Lower leg skin (tissue), 4 donors: Measurements from ENCODE around the gene ABHD17A. TPM values are rescaled to one million over a fixed set of nuclear protein-coding genes. Genes with fewer than 3 reads are reported as not detected.
A peak's percentile ranks its signal among the peaks of the same experiment; 100 is the strongest.

ENCODE experiments used
- DNase-seq, 2 donors: peaks; one replicate each; pipeline ENCODE4 v3.0.0-alpha.2; 2019; ENCODE audit warnings: low spot score in 2 of 2
- H3K4me3 ChIP-seq: fragments of 200-600 bp; sonication (generic); 2 replicates; pipeline ENCODE4 v1.5.1; 2017; ENCODE audit warnings: mild to moderate bottlenecking, low read depth; ENCODE audit not compliant: poor library complexity, severe bottlenecking
- POLR2A ChIP-seq, 2 donors: fragments of 450-650 bp; IDR thresholded peaks; one replicate each; pipeline ENCODE4 v1.6.1; 2016 to 2017; ENCODE audit warnings: antibody characterized with exemption in 2 of 2, mild to moderate bottlenecking in 1 of 2, moderate library complexity in 1 of 2
- WGBS, 2 donors: methylation state at CpG; one replicate each; pipeline ENCODE4 v1.1.5; 2018; 5-methylcytosine and 5-hydroxymethylcytosine counted together
- intact Hi-C: fragments of 100-400 bp; cut with DNase I; formaldehyde crosslinking; loops from one replicate; pipeline ENCODE4 v1.15.0; 2023; ENCODE audit warnings: low total_unique reads
- total RNA-seq, 4 donors: library from RNA; depleted of rRNA; stranded (reverse); fragments of >200 nt; gene quantifications; one replicate each; pipeline ENCODE4 v1.1.0, GENCODE V29; 2016
- TF ChIP-seq, protein P1 (sequence below), 3 donors: fragments of 450-650 bp; IDR thresholded peaks; one replicate each; pipeline ENCODE4 v1.5.1; 2016; ENCODE audit warnings: antibody characterized with exemption in 3 of 3, mild to moderate bottlenecking in 3 of 3, moderate library complexity in 2 of 3

The ABHD17A gene
- total RNA-seq, 4 donors from 2014 or later, result 154 to 201 (median 186) TPM

- intact Hi-C loops, result no loop called here
- H3K4me3 ChIP-seq, result no peak overlapping the region
- 36 to 42% methylated on average over 13 to 18 of the region's 18 CpGs for WGBS, 2 donors
Measured at GRCh38 chr19:1859331-1859781, 25.9 kb downstream of the ABHD17A start.

DNA sequence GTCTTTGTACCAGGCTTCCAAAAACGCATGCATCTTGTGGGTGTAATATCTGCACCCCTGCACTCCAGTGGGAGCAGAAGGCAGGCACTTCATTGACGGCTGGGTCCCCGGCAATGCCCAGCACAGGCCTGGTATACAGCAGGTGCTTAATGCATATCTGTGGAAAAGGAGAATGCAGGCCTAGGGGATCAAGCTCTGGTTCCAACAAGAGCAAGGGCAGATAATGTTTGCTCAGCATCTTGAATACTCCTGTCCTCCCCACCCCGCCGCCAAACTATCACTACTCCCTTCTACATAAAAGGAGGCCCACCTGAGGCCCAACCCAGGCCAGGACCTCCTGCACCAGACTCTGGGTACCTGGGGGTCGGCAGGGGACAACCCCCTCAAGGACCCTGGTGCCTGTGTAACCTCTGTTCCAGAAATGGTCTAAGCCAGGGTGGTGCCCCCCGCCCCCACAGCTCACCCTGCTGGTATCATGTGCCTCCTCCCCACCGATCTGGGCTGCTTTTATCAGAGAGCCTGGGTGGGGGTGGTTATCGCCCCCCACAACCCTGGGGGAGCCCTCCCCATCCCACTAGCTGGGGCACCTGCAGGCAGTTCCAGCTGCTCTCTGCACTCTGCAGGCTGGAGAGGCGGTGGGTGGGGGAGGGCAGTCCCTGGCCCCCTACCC lies 26.7 kb downstream of the ABHD17A start:
- WGBS, 2 donors, result 63 to 74% methylated on average over 7 to 10 of the region's 10 CpGs
- no peak for TF ChIP-seq POLR2A (IDR thresholded peaks at IDR 0.05)
- TF ChIP-seq, protein P1, sequence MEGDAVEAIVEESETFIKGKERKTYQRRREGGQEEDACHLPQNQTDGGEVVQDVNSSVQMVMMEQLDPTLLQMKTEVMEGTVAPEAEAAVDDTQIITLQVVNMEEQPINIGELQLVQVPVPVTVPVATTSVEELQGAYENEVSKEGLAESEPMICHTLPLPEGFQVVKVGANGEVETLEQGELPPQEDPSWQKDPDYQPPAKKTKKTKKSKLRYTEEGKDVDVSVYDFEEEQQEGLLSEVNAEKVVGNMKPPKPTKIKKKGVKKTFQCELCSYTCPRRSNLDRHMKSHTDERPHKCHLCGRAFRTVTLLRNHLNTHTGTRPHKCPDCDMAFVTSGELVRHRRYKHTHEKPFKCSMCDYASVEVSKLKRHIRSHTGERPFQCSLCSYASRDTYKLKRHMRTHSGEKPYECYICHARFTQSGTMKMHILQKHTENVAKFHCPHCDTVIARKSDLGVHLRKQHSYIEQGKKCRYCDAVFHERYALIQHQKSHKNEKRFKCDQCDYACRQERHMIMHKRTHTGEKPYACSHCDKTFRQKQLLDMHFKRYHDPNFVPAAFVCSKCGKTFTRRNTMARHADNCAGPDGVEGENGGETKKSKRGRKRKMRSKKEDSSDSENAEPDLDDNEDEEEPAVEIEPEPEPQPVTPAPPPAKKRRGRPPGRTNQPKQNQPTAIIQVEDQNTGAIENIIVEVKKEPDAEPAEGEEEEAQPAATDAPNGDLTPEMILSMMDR (IDR thresholded peaks at IDR 0.05), result no peak
- peak in 1 of 2 donors; percentile 87 for DNase-seq
- H3K4me3 ChIP-seq, result no peak overlapping the region
- intact Hi-C loops, result no loop called here

More at GRCh38 chr19:1859331-1859781, 25.9 kb downstream of the ABHD17A start:
- TF ChIP-seq, protein P1 (IDR thresholded peaks at IDR 0.05), result no peak
- no peak for TF ChIP-seq POLR2A (IDR thresholded peaks at IDR 0.05)
- DNase-seq, result no peak

- 48% methylated on average over 11 to 16 of the region's 16 CpGs for WGBS, 2 donors
- DNase-seq, result peak in 1 of 2 donors; percentile 84
- H3K4me3 ChIP-seq, result no peak overlapping the region
- no peak for TF ChIP-seq POLR2A (IDR thresholded peaks at IDR 0.05)
- TF ChIP-seq, protein P1 (IDR thresholded peaks at IDR 0.05), result no peak
- intact Hi-C loops, result no loop called here
Measured at GRCh38 chr19:1857648-1858326, 27.5 kb downstream of the ABHD17A start.

GRCh38 chr19:1856698-1857603 lies 28.3 kb downstream of the ABHD17A start:
- intact Hi-C loops, result no loop called here
- DNase-seq, result peak; percentile 83 to 97
- TF ChIP-seq, protein P1 (IDR thresholded peaks at IDR 0.05), result no peak
- TF ChIP-seq POLR2A (IDR thresholded peaks at IDR 0.05), result no peak
- WGBS, 2 donors, result 0% methylated on average over 17 to 29 of the region's 73 CpGs
- peak overlapping the region; percentile 15 for H3K4me3 ChIP-seq

- no peak for DNase-seq
- intact Hi-C loops, result no loop called here
- peak overlapping the region; percentile 4 for H3K4me3 ChIP-seq
- 36 to 40% methylated on average over 1 to 3 of the region's 6 CpGs for WGBS, 2 donors
- TF ChIP-seq, protein P1 (IDR thresholded peaks at IDR 0.05), result no peak
- no peak for TF ChIP-seq POLR2A (IDR thresholded peaks at IDR 0.05)
Measured at GRCh38 chr19:1856345-1856697, 29.0 kb downstream of the ABHD17A start.
